MM.1S (cell line): ENCODE results near the gene TMEM232.
A peak's percentile ranks its signal among the peaks of the same experiment; 100 is the strongest.

Source experiments
- DNase-seq: peaks from one replicate; pipeline ENCODE4 v3.0.0-alpha.2; 2015
- H2AFZ ChIP-seq: fragments of 300-600 bp; sonication (generic); 2 replicates; pipeline ENCODE4 v1.6.0; 2016; ENCODE audit warnings: antibody characterized with exemption, low read length
- H3F3A ChIP-seq: fragments of 300-600 bp; sonication (generic); 2 replicates; pipeline ENCODE4 v1.6.1; 2016; ENCODE audit warnings: mild to moderate bottlenecking, antibody characterized with exemption, low read length, moderate library complexity, mixed read lengths; ENCODE audit not compliant: insufficient read depth
- H3K27ac ChIP-seq: fragments of 300-600 bp; sonication (generic); 2 replicates; pipeline ENCODE4 v1.5.1; 2016; ENCODE audit warnings: mild to moderate bottlenecking, low read length
- H3K27me3 ChIP-seq: fragments of 300-600 bp; sonication (generic); replicated peaks from 2 replicates; pipeline ENCODE4 v1.6.0; 2016; ENCODE audit warnings: low read length; ENCODE audit not compliant: insufficient read depth
- H3K36me3 ChIP-seq: fragments of 300-600 bp; sonication (generic); replicated peaks from 2 replicates; pipeline ENCODE4 v1.6.1; 2016; ENCODE audit warnings: mild to moderate bottlenecking, low read length, mixed read lengths; ENCODE audit not compliant: insufficient read depth
- H3K4me1 ChIP-seq: fragments of 300-600 bp; sonication (generic); 2 replicates; pipeline ENCODE4 v1.6.1; 2016; ENCODE audit warnings: low read length, mixed read lengths
- H3K4me2 ChIP-seq: fragments of 300-600 bp; sonication (generic); 2 replicates; pipeline ENCODE4 v1.6.0; 2016; ENCODE audit warnings: low read depth, low read length
- H3K4me3 ChIP-seq: fragments of 300-600 bp; sonication (generic); 2 replicates; pipeline ENCODE4 v1.5.1; 2016; ENCODE audit warnings: low read length, mixed read lengths
- H3K79me2 ChIP-seq: fragments of 300-600 bp; sonication (generic); 2 replicates; pipeline ENCODE4 v1.6.1; 2016; ENCODE audit warnings: mixed run types, low read length, mixed read lengths
- H3K9ac ChIP-seq: fragments of 300-600 bp; sonication (generic); 2 replicates; pipeline ENCODE4 v1.6.1; 2016; ENCODE audit warnings: low read length, mixed read lengths
- H3K9me2 ChIP-seq: fragments of 300-600 bp; sonication (generic); replicated peaks from 2 replicates; pipeline ENCODE4 v1.6.1; 2016; ENCODE audit warnings: mild to moderate bottlenecking, low read length, mixed read lengths; ENCODE audit not compliant: insufficient read depth
- H3K9me3 ChIP-seq: fragments of 300-600 bp; sonication (generic); replicated peaks from 2 replicates; pipeline ENCODE4 v1.6.1; 2016; ENCODE audit warnings: mild to moderate bottlenecking, low read length, mixed read lengths; ENCODE audit not compliant: insufficient read depth
- H4K20me1 ChIP-seq: fragments of 300-600 bp; sonication (generic); 2 replicates; pipeline ENCODE4 v1.6.1; 2016; ENCODE audit warnings: mild to moderate bottlenecking, low read length, moderate library complexity, mixed read lengths; ENCODE audit not compliant: insufficient read depth
- CTCF ChIP-seq: fragments of 300-600 bp; sonication (generic); IDR thresholded peaks from 2 replicates; pipeline ENCODE4 v1.5.1; 2016; ENCODE audit warnings: antibody characterized with exemption, low read length, mixed read lengths
- EZH2 ChIP-seq: fragments of 300-600 bp; sonication (generic); optimal IDR thresholded peaks from 2 replicates; pipeline ENCODE3; 2017; ENCODE audit warnings: low read depth, mild to moderate bottlenecking, antibody characterized with exemption, low read length, mixed read lengths
- EZH2phosphoT487 ChIP-seq: fragments of 300-600 bp; sonication (generic); IDR thresholded peaks from 2 replicates; pipeline ENCODE4 v1.6.1; 2018; ENCODE audit warnings: antibody characterized with exemption, low read length

TMEM232 gene

DNA sequence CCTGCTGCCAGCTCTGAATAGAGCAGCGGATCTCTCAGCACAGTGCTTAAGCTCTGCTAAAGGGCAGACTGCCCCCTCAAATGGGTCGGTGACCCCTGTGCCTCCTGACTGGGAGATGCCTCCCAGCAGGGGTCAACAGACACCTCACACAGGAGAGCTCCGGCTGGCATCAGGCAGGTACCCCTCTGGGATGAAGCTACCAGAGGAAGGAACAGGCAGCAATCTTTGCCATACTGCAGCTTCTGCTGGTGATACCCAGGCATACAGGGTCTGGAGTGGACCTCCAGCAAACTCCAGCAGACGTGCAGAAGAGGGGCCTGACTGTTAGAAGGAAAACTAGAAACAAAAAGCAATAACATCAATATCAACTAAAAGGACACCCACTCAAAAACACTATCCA is 131.6 kb downstream of the TMEM232 start:
- H3K79me2 ChIP-seq: no peaks in the 10 kb centered on the region
- H4K20me1 ChIP-seq: no peaks in the 10 kb centered on the region
- TF ChIP-seq CTCF (no peak), EZH2phosphoT487 (no peak), EZH2 (no peak)
- no peak overlapping the region for H3K9ac ChIP-seq
- H3K9me2 ChIP-seq: no peaks in the 10 kb centered on the region
- H3K27ac ChIP-seq: no peak overlapping the region
- DNase-seq: no peak
- H3K36me3 ChIP-seq: no peaks in the 10 kb centered on the region
- no peak overlapping the region for H3K4me3 ChIP-seq
- H3K4me1 ChIP-seq: no peaks in the 10 kb centered on the region
- H3K9me3 ChIP-seq: no peaks in the 10 kb centered on the region
- no peak overlapping the region for H3K4me2 ChIP-seq
- H2AFZ ChIP-seq: no peak overlapping the region
- H3F3A ChIP-seq: no peaks in the 10 kb centered on the region
- H3K27me3 ChIP-seq: no peaks in the 10 kb centered on the region

DNA sequence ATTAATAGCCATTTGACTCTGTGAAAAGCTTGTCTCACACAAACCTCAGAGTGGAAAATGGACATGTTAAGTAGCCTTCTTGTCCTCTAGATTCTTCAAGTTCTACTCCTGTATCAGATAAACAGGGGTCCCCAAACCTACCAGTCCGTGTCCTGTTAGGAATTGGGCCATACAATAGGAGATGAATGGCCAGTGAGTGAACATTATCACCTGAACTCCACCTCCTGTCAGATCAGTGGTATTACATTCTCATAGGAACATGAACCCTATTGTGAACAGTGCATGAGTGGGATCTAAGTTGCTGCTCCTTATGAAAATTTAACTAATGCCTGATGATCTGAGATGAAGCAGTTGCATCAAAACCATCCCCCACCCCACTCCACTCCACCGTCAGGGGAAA is 136.3 kb downstream of the TMEM232 start:
- Histone ChIP-seq H3K27me3 (no peaks in the 10 kb centered on the region), H3K36me3 (no peaks in the 10 kb centered on the region), H3K79me2 (no peaks in the 10 kb centered on the region), H3K4me2 (no peak overlapping the region), H2AFZ (no peak overlapping the region), H3K9me3 (no peaks in the 10 kb centered on the region), H3K9ac (no peak overlapping the region), H4K20me1 (no peaks in the 10 kb centered on the region), H3K27ac (no peak overlapping the region), H3K9me2 (no peaks in the 10 kb centered on the region), H3K4me3 (no peak overlapping the region), H3F3A (no peaks in the 10 kb centered on the region), H3K4me1 (no peaks in the 10 kb centered on the region)
- peak; percentile 60 for TF ChIP-seq CTCF
- TF ChIP-seq EZH2phosphoT487: no peak
- no peak for TF ChIP-seq EZH2
- peak; percentile 41 for DNase-seq

DNA sequence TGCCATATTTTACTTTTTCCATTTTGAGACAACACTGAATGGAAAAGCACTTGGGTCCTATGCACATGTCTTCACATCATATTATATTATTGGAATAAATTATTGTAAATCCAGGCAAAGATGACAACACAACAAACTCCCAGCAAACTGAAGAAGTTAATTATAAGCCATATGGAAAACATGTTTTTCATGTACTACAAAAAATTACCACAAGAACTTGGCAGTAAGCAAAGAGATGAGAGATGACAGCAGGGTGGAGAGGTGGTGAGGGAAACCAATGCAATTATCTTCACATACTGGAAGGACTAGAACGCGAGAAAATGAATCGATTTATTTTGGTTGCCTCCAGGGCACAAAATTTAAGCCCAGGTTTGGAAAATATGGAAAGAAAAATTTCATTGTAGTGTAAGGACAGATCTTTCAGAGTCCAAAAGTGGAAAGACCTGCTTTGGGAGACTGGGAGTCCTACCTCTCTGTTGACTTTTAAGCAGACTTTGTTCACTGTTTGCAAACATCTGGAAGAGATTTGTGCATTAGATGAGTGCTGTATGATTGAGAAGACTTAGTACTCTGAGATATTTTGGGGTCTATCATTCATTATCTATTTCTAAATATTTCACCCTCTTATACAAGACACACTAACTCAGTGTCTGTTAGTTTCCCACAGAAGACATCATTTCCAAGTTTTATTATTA is 138.0 kb downstream of the TMEM232 start:
- H2AFZ ChIP-seq: no peak overlapping the region
- H3K36me3 ChIP-seq: no peaks in the 10 kb centered on the region
- DNase-seq: no peak
- no peak overlapping the region for H3K27ac ChIP-seq
- H3K9me3 ChIP-seq: no peaks in the 10 kb centered on the region
- no peaks in the 10 kb centered on the region for H3K79me2 ChIP-seq
- H4K20me1 ChIP-seq: no peaks in the 10 kb centered on the region
- H3K4me3 ChIP-seq: no peak overlapping the region
- H3F3A ChIP-seq: no peaks in the 10 kb centered on the region
- H3K4me1 ChIP-seq: no peaks in the 10 kb centered on the region
- no peak overlapping the region for H3K9ac ChIP-seq
- H3K4me2 ChIP-seq: no peak overlapping the region
- no peak for TF ChIP-seq CTCF
- no peak for TF ChIP-seq EZH2phosphoT487
- no peak for TF ChIP-seq EZH2
- no peaks in the 10 kb centered on the region for H3K27me3 ChIP-seq
- H3K9me2 ChIP-seq: no peaks in the 10 kb centered on the region
